ENCODE data around the gene NFATC2.

The NFATC2 gene

GRCh38 chr20:51450984-51451383 lies 91.5 kb downstream of the NFATC2 start:
- DNase-seq (ENCODE audit: low read depth in 1 of 2, low spot score in 1 of 2): no peak
- no peak overlapping the region for H3K27ac ChIP-seq (replicated peaks)
- H3K27me3 ChIP-seq (ENCODE audit: insufficient read depth, poor library complexity, severe bottlenecking): no peaks in the 10 kb centered on the region
- H3K4me3 ChIP-seq (replicated peaks; ENCODE audit: insufficient read depth, low read length): no peak overlapping the region
- TF ChIP-seq, protein P1, sequence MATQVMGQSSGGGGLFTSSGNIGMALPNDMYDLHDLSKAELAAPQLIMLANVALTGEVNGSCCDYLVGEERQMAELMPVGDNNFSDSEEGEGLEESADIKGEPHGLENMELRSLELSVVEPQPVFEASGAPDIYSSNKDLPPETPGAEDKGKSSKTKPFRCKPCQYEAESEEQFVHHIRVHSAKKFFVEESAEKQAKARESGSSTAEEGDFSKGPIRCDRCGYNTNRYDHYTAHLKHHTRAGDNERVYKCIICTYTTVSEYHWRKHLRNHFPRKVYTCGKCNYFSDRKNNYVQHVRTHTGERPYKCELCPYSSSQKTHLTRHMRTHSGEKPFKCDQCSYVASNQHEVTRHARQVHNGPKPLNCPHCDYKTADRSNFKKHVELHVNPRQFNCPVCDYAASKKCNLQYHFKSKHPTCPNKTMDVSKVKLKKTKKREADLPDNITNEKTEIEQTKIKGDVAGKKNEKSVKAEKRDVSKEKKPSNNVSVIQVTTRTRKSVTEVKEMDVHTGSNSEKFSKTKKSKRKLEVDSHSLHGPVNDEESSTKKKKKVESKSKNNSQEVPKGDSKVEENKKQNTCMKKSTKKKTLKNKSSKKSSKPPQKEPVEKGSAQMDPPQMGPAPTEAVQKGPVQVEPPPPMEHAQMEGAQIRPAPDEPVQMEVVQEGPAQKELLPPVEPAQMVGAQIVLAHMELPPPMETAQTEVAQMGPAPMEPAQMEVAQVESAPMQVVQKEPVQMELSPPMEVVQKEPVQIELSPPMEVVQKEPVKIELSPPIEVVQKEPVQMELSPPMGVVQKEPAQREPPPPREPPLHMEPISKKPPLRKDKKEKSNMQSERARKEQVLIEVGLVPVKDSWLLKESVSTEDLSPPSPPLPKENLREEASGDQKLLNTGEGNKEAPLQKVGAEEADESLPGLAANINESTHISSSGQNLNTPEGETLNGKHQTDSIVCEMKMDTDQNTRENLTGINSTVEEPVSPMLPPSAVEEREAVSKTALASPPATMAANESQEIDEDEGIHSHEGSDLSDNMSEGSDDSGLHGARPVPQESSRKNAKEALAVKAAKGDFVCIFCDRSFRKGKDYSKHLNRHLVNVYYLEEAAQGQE (IDR thresholded peaks at IDR 0.05; ENCODE audit: insufficient replicate concordance, low read depth): no peak
- no peak for TF ChIP-seq POLR2AphosphoS5 (IDR thresholded peaks at IDR 0.05; ENCODE audit: low read depth)
- TF ChIP-seq SPI1 (IDR thresholded peaks at IDR 0.05; ENCODE audit: borderline replicate concordance, low read depth): no peak
- TF ChIP-seq, protein P2, sequence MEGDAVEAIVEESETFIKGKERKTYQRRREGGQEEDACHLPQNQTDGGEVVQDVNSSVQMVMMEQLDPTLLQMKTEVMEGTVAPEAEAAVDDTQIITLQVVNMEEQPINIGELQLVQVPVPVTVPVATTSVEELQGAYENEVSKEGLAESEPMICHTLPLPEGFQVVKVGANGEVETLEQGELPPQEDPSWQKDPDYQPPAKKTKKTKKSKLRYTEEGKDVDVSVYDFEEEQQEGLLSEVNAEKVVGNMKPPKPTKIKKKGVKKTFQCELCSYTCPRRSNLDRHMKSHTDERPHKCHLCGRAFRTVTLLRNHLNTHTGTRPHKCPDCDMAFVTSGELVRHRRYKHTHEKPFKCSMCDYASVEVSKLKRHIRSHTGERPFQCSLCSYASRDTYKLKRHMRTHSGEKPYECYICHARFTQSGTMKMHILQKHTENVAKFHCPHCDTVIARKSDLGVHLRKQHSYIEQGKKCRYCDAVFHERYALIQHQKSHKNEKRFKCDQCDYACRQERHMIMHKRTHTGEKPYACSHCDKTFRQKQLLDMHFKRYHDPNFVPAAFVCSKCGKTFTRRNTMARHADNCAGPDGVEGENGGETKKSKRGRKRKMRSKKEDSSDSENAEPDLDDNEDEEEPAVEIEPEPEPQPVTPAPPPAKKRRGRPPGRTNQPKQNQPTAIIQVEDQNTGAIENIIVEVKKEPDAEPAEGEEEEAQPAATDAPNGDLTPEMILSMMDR (IDR thresholded peaks at IDR 0.05; ENCODE audit: insufficient read depth, low read length): no peak
- no peak for TF ChIP-seq GABPA (IDR thresholded peaks at IDR 0.05; ENCODE audit: low read depth)

GRCh38 chr20:51450221-51450712 lies 92.3 kb downstream of the NFATC2 start:
- Histone ChIP-seq H3K27ac (replicated peaks) (no peak overlapping the region; the same call in 1 of the 2 replicates), H3K4me3 (replicated peaks; ENCODE audit: insufficient read depth, low read length) (no peak overlapping the region), H3K27me3 (ENCODE audit: insufficient read depth, poor library complexity, severe bottlenecking) (no peaks in the 10 kb centered on the region)
- TF ChIP-seq POLR2AphosphoS5 (IDR thresholded peaks at IDR 0.05; ENCODE audit: low read depth) (no peak), SPI1 (IDR thresholded peaks at IDR 0.05; ENCODE audit: borderline replicate concordance, low read depth) (no peak), GABPA (IDR thresholded peaks at IDR 0.05; ENCODE audit: low read depth) (no peak)
- TF ChIP-seq, protein P1 (IDR thresholded peaks at IDR 0.05; ENCODE audit: insufficient replicate concordance, low read depth): no peak
- TF ChIP-seq, protein P2 (IDR thresholded peaks at IDR 0.05; ENCODE audit: insufficient read depth, low read length): no peak
- no peak for DNase-seq (ENCODE audit: low read depth in 1 of 2, low spot score in 1 of 2)

- Histone ChIP-seq H3K27me3 (ENCODE audit: insufficient read depth, poor library complexity, severe bottlenecking) (no peaks in the 10 kb centered on the region), H3K4me3 (replicated peaks; ENCODE audit: insufficient read depth, low read length) (no peak overlapping the region), H3K27ac (replicated peaks) (no peak overlapping the region)
- no peak for DNase-seq (ENCODE audit: low read depth in 1 of 2, low spot score in 1 of 2)
- TF ChIP-seq, protein P2 (IDR thresholded peaks at IDR 0.05; ENCODE audit: insufficient read depth, low read length): no peak
- TF ChIP-seq, protein P1 (IDR thresholded peaks at IDR 0.05; ENCODE audit: insufficient replicate concordance, low read depth): no peak
- TF ChIP-seq GABPA (IDR thresholded peaks at IDR 0.05; ENCODE audit: low read depth) (no peak), POLR2AphosphoS5 (IDR thresholded peaks at IDR 0.05; ENCODE audit: low read depth) (no peak), SPI1 (IDR thresholded peaks at IDR 0.05; ENCODE audit: borderline replicate concordance, low read depth) (no peak)
These were observed 92.9 kb downstream of the NFATC2 start for GRCh38 chr20:51449498-51450220.

Data from HL-60 (cell line).